ENCODE data around the gene NPRL2.
"Not testable (repeated sequence)": the region's sequence is repeated elsewhere in the genome, so short reads cannot be mapped to it uniquely, and the experiment has no call there.

NPRL2 gene

DNA sequence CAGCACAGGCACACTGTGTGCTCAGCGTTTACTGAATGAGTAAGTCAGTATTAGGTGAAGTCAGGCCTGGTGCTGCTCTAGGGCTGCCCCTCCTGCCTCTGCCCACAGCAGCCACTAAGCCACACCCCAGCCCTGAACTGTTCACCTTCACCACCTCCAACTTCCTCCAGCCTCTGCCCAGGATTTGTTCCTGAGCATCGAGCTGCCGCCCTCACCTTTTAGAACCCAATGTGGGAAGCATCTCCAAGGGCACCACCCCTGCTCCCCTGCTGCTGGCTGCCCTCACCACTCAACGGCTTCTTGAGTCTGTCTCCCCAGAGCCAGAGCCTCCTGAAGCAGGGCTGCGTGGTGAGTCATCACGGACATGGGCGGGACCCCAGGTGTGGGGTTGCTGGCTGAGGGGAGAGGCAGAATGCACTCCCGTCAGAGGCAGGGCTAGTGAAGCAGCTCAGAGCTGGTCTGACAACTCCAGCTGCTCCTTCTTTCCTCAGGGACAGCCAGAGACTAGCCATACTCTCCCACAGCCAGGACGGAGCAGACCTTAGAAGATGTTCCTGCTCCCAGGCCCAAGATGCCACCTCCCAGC is 33.8 kb downstream of the NPRL2 start:
- ATAC-seq (replicated peaks) = peak; percentile 81

DNA sequence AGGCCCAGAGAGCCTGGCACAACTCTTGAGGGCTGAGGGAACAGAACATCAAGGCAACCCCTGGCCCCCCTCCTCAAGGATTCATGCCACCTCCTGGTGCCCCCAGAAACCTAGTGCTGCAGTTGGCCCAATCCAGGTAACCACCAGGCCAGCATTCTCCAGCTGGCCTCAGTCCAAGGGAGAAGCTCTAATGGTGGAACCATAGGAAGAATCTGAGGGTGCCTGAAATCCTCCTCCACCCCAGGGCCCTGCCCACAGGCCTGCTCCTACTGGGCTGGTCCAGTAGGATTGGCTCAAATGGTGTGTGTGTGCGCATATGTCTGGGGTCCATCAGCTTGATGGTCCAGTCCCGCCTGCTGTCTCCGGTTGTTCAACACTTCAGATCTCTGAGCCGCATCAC is 35.8 kb downstream of the NPRL2 start:
- peak overlapping the region in 1 of 2 donors; percentile 71 for H3K27ac Mint-ChIP-seq
- peaks cover 16 to 33% of the 10 kb centered on the region in 2 donors for H3K4me1 Mint-ChIP-seq (ENCODE audit: low read depth in 2 of 2)
- no peaks in the 10 kb centered on the region for H3K9me3 Mint-ChIP-seq

More for the DNA sequence above, 33.8 kb downstream of the NPRL2 start:
- peak overlapping the region; percentile 74 to 79 for H3K4me3 Mint-ChIP-seq
- H3K27me3 Mint-ChIP-seq = no peaks in the 10 kb centered on the region
- H3K9me3 Mint-ChIP-seq = no peaks in the 10 kb centered on the region
- DNase-seq = peak; percentile 73 to 79 (median 77)
- peaks cover 26 to 42% of the 10 kb centered on the region in 2 donors for H3K4me1 Mint-ChIP-seq (ENCODE audit: low read depth in 2 of 2)
- H3K27ac Mint-ChIP-seq = peak overlapping the region; percentile 90 to 97
- no peaks in the 10 kb centered on the region for H3K36me3 Mint-ChIP-seq (ENCODE audit: insufficient read depth)

DNA sequence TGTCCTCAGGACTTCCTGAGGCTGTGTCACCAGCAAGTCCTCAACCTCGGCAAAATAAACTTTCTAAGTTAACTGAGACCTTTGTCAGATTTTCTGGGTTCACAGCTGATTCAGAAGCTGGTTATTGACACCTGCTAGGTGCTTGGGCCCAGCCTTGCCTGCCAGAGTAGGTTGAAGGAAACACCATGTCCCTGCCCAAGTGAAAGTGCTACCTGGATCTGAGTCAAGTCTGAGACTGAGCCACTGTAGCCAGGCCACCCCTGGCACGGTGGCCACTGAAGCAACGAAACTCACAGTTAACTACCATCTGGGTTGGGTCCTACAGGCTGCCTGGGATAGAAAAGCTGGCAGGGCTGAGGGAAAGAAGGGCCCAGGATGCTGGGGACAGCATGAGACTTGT is 36.2 kb downstream of the NPRL2 start:
- H3K4me3 Mint-ChIP-seq = no peak overlapping the region

More for the DNA sequence above, 35.8 kb downstream of the NPRL2 start:
- Mint-ChIP-seq H3K4me3 (no peak overlapping the region), H3K36me3 (ENCODE audit: insufficient read depth) (no peaks in the 10 kb centered on the region), H3K27me3 (no peaks in the 10 kb centered on the region)
- no peak for ATAC-seq (replicated peaks)
- DNase-seq = no peak

DNA sequence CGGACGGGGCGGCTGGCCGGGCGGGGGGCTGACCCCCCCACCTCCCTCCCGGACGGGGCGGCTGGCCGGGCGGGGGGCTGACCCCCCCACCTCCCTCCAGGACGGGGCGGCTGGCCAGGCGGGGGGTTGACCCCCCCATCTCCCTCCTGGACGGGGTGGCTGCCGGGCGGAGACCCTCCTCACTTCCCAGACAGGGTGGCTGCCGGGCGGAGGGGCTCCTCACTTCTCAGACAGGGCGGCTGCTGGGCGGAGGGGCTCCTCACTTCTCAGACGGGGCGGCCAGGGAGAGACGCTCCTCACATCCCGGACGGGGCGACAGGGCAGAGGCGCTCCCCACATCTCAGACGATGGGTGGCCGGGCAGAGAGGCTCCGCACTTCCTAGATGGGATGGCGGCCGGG is 38.5 kb downstream of the NPRL2 start:
- H3K4me1 Mint-ChIP-seq (ENCODE audit: low read depth in 2 of 2) = peaks cover 10 to 17% of the 10 kb centered on the region in 2 donors
- not testable (repeated sequence) for H3K27ac Mint-ChIP-seq; ATAC-seq (replicated peaks); DNase-seq; H3K4me3 Mint-ChIP-seq; H3K27me3 Mint-ChIP-seq; H3K36me3 Mint-ChIP-seq (ENCODE audit: insufficient read depth); H3K9me3 Mint-ChIP-seq

More for the DNA sequence above, 36.2 kb downstream of the NPRL2 start:
- Mint-ChIP-seq H3K9me3 (no peaks in the 10 kb centered on the region), H3K27ac (peak overlapping the region in 1 of 2 donors; percentile 71), H3K36me3 (ENCODE audit: insufficient read depth) (no peaks in the 10 kb centered on the region), H3K27me3 (no peaks in the 10 kb centered on the region), H3K4me1 (ENCODE audit: low read depth in 2 of 2) (peaks cover 14 to 31% of the 10 kb centered on the region in 2 donors)
- DNase-seq (no peak), ATAC-seq (replicated peaks) (no peak)

DNA sequence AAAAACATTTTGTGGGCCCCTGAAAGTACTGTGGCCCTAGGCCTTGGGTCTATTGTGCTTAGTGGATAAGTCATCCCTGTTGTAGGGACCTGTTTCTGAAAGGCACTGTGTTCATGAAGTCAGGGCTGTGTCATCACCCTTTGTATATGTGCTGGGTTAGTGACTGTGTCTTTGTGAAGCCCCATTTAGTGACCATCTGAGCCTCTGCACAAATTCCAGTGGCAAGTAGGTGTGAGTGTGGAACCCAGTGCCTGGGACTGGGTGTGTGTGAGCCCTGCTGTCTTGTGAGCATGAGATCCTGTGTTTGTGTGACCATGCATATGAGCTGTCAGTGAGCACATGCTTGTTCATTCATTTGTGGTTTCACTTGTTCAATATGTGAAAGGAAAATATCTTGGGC is 46.0 kb downstream of the NPRL2 start:
- Mint-ChIP-seq H3K27ac (no peak overlapping the region), H3K27me3 (no peaks in the 10 kb centered on the region), H3K9me3 (no peaks in the 10 kb centered on the region), H3K36me3 (ENCODE audit: insufficient read depth) (no peaks in the 10 kb centered on the region), H3K4me3 (no peak overlapping the region), H3K4me1 (ENCODE audit: low read depth in 2 of 2) (peaks cover 9 to 13% of the 10 kb centered on the region in 2 donors)
- DNase-seq = no peak
- ATAC-seq (replicated peaks) = no peak

DNA sequence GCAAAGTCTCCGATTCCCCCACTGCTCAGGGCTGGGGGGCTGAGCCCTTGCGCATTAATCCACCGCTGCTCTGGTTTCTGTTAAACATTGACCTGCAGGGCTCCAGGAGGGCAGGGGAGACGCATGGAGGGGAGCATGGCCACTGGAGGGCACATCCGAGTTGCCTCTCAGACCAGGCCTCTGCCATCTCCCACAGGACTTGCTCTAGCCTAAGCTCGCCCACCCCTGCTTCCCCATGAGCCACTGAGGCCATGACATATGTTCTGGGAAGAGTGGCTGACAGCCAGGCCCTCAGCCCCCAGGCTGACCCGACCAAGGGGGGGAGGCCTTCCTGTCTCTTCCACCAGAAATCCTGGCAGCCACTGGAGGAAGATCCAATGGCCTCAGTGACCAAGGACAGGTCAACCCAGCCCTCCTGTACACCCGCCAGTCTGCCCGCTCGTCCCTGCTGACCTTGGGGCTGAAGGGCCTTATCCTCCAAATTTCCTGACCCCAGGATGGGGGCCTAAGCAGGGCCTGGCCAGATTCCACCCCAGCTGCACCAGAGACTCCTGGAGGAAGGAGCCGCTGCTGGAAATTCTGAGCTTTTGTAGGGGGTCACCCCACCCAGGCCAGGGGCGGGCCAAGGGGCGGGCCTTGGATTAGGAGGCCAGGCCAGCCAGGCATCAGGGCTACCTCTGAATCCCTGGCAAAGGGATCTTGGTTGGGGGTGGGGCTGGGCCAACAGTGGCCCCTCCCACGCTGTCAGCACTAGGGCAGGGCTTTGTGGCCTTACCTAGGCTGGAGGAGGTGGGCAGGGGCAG is 47.4 kb downstream of the NPRL2 start, which contains the start of gene HYAL1:
TSS of gene HYAL1 (minus strand) at position 562 of the 803 bp plus-strand sequence. CDS start 618 bp downstream, outside the sequence.
- H3K9me3 Mint-ChIP-seq = no peaks in the 10 kb centered on the region
- H3K36me3 Mint-ChIP-seq (ENCODE audit: insufficient read depth) = peaks cover 9% of the 10 kb centered on the region
- no peak within 1 kb of the TSS for H3K4me3 Mint-ChIP-seq
- DNase-seq = no peak
- ATAC-seq (replicated peaks) = no peak
- H3K27ac Mint-ChIP-seq = no peak within 1 kb of the TSS
- H3K27me3 Mint-ChIP-seq = no peaks in the 10 kb centered on the region
- peaks cover 17 to 19% of the 10 kb centered on the region in 2 donors for H3K4me1 Mint-ChIP-seq (ENCODE audit: low read depth in 2 of 2)

DNA sequence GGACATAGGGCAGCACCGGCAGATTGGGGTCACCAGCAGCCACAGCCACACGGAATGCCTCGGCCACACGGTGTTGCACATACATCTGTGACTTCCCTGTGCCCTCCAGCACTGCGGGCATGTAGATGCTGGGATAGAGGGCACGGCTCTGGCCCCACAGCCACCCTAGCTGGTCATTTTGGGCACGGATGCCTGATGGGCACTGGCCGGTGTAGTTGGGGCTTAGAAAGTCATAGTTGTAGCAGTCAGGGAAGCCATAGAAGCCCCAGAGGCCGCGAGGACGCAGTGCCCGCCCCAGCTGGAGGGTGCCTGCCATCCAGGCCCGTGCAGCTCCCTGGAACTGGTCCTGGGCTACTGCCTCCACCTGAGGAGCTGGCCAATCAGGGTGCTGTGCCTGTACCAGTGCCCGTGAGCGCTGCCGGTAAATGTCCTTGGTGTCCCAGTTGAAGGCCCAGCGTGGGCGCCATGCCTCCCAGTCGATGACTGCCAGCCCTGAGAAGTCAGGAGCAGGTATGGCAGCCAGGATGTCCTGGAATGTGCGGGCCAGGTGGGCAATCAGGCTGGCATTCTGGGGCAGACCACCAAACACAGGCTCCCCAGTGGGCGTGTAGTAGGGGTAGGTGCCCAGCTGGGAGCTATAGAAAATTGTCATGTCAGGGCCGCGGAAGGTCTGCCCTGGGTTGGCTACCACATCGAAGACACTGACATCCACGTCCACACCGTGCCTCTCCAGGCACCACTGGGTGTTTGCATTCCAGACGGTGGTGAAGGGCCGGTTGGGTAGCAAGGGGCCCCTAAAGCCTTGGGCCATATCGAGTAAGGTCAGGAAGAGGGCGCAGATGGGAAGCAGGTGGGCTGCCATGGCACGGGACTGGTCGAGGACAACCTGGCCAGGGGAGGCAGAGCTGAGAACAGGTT is 48.2 kb downstream of the NPRL2 start:
- Mint-ChIP-seq H3K27ac (no peak overlapping the region), H3K36me3 (ENCODE audit: insufficient read depth) (peaks cover 9% of the 10 kb centered on the region), H3K4me3 (no peak overlapping the region)

DNA sequence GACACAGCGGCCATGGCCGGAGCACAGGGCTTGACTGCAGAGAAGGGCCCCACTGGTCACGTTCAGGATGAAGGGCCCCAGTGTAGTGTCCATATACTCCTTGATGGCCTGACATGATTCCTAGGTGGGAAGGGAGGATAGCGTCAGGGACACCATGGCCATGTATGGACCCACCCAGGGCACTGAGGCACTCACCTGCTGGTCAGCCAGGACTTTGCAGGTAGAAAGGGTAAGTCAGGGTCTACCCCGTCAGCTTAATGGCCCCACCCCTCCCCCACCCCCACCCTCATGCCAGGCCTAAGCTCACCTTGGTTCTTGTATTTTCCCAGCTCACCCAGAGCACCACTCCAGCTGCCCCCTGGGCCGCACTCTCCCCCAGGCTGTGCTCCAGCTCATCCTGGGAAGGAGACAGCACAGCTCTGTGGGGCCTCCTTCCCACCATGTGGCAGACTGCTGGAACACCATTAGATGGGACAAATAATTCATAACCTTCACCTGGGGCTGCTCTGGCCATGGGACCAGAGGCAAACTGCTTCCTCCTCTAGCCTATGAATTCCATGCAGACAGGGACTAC is 49.8 kb downstream of the NPRL2 start:
- Mint-ChIP-seq H3K27ac (peak overlapping the region; percentile 69 to 97), H3K27me3 (no peaks in the 10 kb centered on the region), H3K9me3 (no peaks in the 10 kb centered on the region), H3K4me1 (ENCODE audit: low read depth in 2 of 2) (peaks cover 20 to 23% of the 10 kb centered on the region in 2 donors), H3K4me3 (peak overlapping the region; percentile 85 to 97), H3K36me3 (ENCODE audit: insufficient read depth) (peaks cover 12% of the 10 kb centered on the region)
- ATAC-seq (replicated peaks) (no peak), DNase-seq (no peak)

More for the DNA sequence above, 48.2 kb downstream of the NPRL2 start:
- ATAC-seq (replicated peaks) (no peak), DNase-seq (no peak)
- no peaks in the 10 kb centered on the region for H3K9me3 Mint-ChIP-seq
- no peaks in the 10 kb centered on the region for H3K27me3 Mint-ChIP-seq
- H3K4me1 Mint-ChIP-seq (ENCODE audit: low read depth in 2 of 2) = peaks cover 20 to 23% of the 10 kb centered on the region in 2 donors

DNA sequence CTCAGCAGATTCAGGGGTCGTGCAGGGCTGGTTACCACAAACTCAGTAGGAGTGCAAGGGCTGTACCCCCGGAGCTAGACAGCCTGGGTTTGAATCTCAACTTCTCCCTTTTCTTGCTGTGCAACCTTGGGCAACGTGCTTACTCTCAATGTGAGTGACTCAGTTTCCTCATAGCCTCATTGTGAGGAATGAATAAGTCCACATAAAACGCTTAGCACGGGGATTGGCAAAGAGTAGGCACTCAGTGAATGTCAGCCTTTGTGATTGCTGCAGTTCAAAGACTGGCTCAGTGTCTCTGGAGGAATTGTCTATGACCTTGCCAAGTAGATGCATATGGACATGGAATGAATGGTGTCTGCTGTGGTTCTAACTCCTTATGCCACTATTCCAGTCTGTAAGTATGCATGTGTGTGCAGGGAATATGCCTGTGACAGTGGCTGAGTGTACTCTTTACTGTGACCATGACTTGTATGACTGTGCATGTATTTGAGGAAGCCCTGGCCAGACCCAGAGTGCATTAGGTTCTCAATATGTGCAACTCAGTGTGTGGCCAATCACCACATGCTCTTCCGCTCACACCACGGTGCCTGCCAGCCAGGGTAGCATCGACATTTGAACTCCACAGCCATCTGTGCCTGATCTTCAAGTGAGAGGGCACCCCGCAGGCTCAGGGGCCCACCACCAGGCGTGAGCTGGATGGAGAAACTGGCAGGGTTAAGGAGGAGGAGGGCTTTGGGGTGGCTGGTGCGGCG is 50.5 kb downstream of the NPRL2 start:
- Mint-ChIP-seq H3K27ac (peak overlapping the region; percentile 94 to 97), H3K4me3 (peak overlapping the region; percentile 85 to 97), H3K36me3 (ENCODE audit: insufficient read depth) (peaks cover 12% of the 10 kb centered on the region), H3K27me3 (no peaks in the 10 kb centered on the region), H3K9me3 (no peaks in the 10 kb centered on the region), H3K4me1 (ENCODE audit: low read depth in 2 of 2) (peaks cover 20 to 23% of the 10 kb centered on the region in 2 donors)
- ATAC-seq (replicated peaks) (no peak), DNase-seq (no peak)

DNA sequence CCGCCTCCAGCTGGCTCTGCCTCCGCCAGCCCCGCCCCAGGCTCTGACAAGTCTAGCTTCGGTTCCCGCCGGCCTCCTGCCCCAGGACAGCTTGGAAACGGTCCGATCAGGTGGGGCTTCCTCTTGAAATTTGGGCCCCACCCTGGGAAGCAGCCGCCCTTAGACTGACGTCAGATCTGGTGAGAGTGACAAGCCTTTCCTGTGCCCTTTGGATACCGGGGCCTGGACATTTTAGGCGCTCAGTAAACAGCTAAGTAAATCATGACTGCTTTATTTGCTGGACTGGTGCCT is 51.0 kb downstream of the NPRL2 start:
- Mint-ChIP-seq H3K27me3 (no peaks in the 10 kb centered on the region), H3K27ac (peak overlapping the region; percentile 94 to 97), H3K36me3 (ENCODE audit: insufficient read depth) (peaks cover 12% of the 10 kb centered on the region), H3K4me3 (peak overlapping the region; percentile 85 to 97), H3K9me3 (no peaks in the 10 kb centered on the region), H3K4me1 (ENCODE audit: low read depth in 2 of 2) (peaks cover 20 to 23% of the 10 kb centered on the region in 2 donors)
- no peak for ATAC-seq (replicated peaks)
- no peak for DNase-seq

DNA sequence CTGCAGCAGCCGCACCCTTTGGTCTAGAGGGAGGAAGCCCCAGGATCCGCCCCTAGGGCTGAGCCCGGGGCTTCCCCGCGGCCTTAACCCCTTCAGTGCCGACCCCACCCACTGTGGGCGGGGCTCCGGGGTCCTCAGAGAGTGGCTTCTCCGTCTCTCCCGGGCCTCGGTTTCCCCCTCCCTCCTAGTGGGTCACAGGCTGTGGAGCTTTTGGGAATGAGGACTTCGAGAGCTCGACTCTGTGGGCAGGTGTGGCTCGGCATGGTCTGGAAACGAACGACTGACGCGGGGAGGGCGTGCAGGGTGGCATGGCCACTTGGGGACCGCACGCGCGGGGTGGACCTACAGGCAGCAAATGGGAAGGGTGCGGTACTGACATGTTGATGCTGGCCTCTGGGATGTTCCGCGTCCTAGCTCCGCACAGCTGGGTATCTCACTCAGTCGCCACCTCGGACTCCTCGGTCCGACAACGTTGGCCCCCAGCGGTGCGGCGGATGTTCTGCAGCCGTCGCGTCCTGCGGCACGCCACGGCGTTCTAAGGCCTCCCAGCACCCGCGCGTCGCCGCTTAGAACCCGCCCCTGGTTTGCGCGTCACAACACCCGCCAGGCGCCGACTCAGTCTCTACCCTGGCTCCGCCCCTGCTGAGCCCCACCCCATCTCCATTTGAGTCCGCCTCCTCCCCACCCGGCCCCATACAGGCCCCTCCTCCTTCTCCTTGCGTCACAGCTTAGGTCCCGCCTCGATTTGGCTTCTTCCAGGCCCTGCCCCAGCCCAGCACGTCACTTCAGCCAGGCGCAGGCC is 51.5 kb downstream of the NPRL2 start, which contains the start of the genes HYAL3 and NAA80:
TSS of gene HYAL3 (minus strand) at position 570 of the 802 bp plus-strand sequence. CDS start 3,803 bp downstream, outside the sequence.
TSS of gene NAA80 (minus strand) at position 570 of the 802 bp plus-strand sequence. CDS start 1,942 bp downstream, outside the sequence.
- Mint-ChIP-seq H3K27ac (peak within 1 kb of the TSS; percentile 94 to 97), H3K4me1 (ENCODE audit: low read depth in 2 of 2) (peaks cover 20 to 23% of the 10 kb centered on the region in 2 donors), H3K36me3 (ENCODE audit: insufficient read depth) (peaks cover 12% of the 10 kb centered on the region), H3K4me3 (peak within 1 kb of the TSS; percentile 85 to 97), H3K9me3 (no peaks in the 10 kb centered on the region), H3K27me3 (no peaks in the 10 kb centered on the region)
- ATAC-seq (replicated peaks) = peak; percentile 83
- peak; percentile 98 to 100 (median 99) for DNase-seq
